OCI-LY1 (cell line): ENCODE measurements around the gene PSMC4.

ENCODE experiments used
- H2AFZ ChIP-seq: fragments of 200-600 bp; sonication (generic), shearing (Covaris generic); 2 replicates; pipeline ENCODE4 v1.6.0; 2014; ENCODE audit warnings: antibody characterized with exemption, mild to moderate bottlenecking, low read length
- H3F3A ChIP-seq: fragments of 200-600 bp; sonication (generic), shearing (Covaris generic); 2 replicates; pipeline ENCODE4 v1.6.0; 2014; ENCODE audit warnings: mild to moderate bottlenecking, antibody characterized with exemption, low read length, moderate library complexity; ENCODE audit not compliant: insufficient read depth
- H3K27ac ChIP-seq: fragments of 200-600 bp; sonication (generic); 2 replicates; pipeline ENCODE4 v1.5.1; 2014; ENCODE audit warnings: low read length, mixed run types, mild to moderate bottlenecking, low read depth; ENCODE audit not compliant: poor library complexity, severe bottlenecking
- H3K27me3 ChIP-seq: fragments of 200-600 bp; sonication (generic); 2 replicates; pipeline ENCODE4 v1.6.0; 2014; ENCODE audit warnings: antibody characterized with exemption, mild to moderate bottlenecking, low read length, moderate library complexity; ENCODE audit not compliant: insufficient read depth
- H3K36me3 ChIP-seq: fragments of 200-600 bp; sonication (generic); 2 replicates; pipeline ENCODE4 v1.6.1; 2014; ENCODE audit warnings: mild to moderate bottlenecking, antibody characterized with exemption, low read length, moderate library complexity, mixed read lengths; ENCODE audit not compliant: insufficient read depth
- H3K4me1 ChIP-seq: fragments of 200-600 bp; sonication (generic); 2 replicates; pipeline ENCODE4 v1.5.1; 2014; ENCODE audit warnings: mild to moderate bottlenecking, low read length, moderate library complexity; ENCODE audit not compliant: insufficient read depth, severe bottlenecking
- H3K4me2 ChIP-seq: fragments of 200-600 bp; sonication (generic), shearing (Covaris generic); 2 replicates; pipeline ENCODE4 v1.6.1; 2014; ENCODE audit warnings: low read length
- H3K4me3 ChIP-seq: fragments of 200-600 bp; sonication (generic); 2 replicates; pipeline ENCODE4 v1.5.1; 2014; ENCODE audit warnings: low read length, low read depth, mild to moderate bottlenecking, mixed read lengths; ENCODE audit not compliant: poor library complexity, severe bottlenecking
- H3K79me2 ChIP-seq: fragments of 200-600 bp; shearing (Covaris generic); 2 replicates; pipeline ENCODE4 v1.6.1; 2016; ENCODE audit warnings: mixed run types, low read length, mixed read lengths; ENCODE audit not compliant: insufficient read depth
- H3K9ac ChIP-seq: fragments of 200-600 bp; sonication (generic), shearing (Covaris generic); 2 replicates; pipeline ENCODE4 v1.6.1; 2014; ENCODE audit warnings: mild to moderate bottlenecking, low read length, mixed read lengths
- H3K9me2 ChIP-seq: fragments of 200-600 bp; sonication (generic), shearing (Covaris generic); 2 replicates; pipeline ENCODE4 v1.6.1; 2014; ENCODE audit warnings: low read depth, mild to moderate bottlenecking, low read length, mixed read lengths
- H3K9me3 ChIP-seq: fragments of 200-600 bp; shearing (Covaris generic); 2 replicates; pipeline ENCODE4 v1.6.1; 2014; ENCODE audit warnings: low read length, mixed read lengths
- H4K20me1 ChIP-seq: fragments of 200-600 bp; sonication (generic), shearing (Covaris generic); 2 replicates; pipeline ENCODE4 v1.6.0; 2016; ENCODE audit warnings: mild to moderate bottlenecking, low read length; ENCODE audit not compliant: insufficient read depth
- EZH2 ChIP-seq: fragments of 200-600 bp; sonication (generic), shearing (Covaris generic); IDR thresholded peaks from 2 replicates; pipeline ENCODE4 v1.8.0; 2017; ENCODE audit warnings: borderline replicate concordance, mixed run types, mild to moderate bottlenecking, antibody characterized with exemption, low read length, moderate library complexity, mixed read lengths
- TF ChIP-seq, protein P1 (sequence below): fragments of 200-600 bp; sonication (generic), shearing (Covaris generic); IDR thresholded peaks from 2 replicates; pipeline ENCODE4 v1.5.1; 2017; ENCODE audit warnings: mild to moderate bottlenecking, antibody characterized with exemption, low read length, moderate library complexity, mixed read lengths

PSMC4 gene

DNA sequence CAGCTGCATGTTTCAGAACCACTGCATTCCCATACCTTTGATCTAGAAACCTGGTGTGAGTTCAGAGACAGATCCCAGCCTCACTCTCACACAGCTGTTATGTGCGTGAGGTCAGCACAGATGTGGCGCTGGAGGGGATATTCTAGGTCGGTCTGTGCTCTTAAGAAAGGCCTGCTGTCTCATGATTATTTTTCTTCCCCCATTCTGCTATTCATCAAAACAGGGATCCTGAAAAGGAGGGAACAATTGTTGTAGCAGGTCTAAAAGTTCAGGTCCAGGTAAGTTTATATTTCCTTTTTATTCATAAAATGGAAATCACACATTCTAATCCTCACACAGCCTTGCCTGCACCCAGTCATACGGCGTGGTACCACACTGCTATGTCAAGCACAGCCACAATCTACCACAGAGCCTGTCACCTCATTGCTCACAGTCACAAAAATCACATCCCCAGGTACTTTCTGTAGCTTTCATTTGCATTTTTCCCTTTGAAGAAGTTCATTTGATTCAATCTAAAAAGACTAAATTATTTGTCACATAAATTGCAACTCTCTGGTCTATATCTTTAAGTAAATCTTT lies 26.8 kb downstream of the PSMC4 start:
- Histone ChIP-seq H3K9me2 (no peaks in the 10 kb centered on the region), H4K20me1 (no peaks in the 10 kb centered on the region), H3K4me3 (peak overlapping the region; percentile 71), H3K4me1 (peaks cover 19% of the 10 kb centered on the region), H3K9me3 (peaks cover 16% of the 10 kb centered on the region), H3K36me3 (peaks cover 21% of the 10 kb centered on the region), H3K27ac (peak overlapping the region; percentile 75), H3K4me2 (peak overlapping the region; percentile 93), H3K27me3 (no peaks in the 10 kb centered on the region), H3K9ac (peak overlapping the region; percentile 74), H3K79me2 (peaks cover 8% of the 10 kb centered on the region), H3F3A (no peaks in the 10 kb centered on the region), H2AFZ (0 out of 2 replicates have a peak overlapping the region, but pooled peaks have one; percentile 37)
- no peak for TF ChIP-seq EZH2
- TF ChIP-seq, protein P1, sequence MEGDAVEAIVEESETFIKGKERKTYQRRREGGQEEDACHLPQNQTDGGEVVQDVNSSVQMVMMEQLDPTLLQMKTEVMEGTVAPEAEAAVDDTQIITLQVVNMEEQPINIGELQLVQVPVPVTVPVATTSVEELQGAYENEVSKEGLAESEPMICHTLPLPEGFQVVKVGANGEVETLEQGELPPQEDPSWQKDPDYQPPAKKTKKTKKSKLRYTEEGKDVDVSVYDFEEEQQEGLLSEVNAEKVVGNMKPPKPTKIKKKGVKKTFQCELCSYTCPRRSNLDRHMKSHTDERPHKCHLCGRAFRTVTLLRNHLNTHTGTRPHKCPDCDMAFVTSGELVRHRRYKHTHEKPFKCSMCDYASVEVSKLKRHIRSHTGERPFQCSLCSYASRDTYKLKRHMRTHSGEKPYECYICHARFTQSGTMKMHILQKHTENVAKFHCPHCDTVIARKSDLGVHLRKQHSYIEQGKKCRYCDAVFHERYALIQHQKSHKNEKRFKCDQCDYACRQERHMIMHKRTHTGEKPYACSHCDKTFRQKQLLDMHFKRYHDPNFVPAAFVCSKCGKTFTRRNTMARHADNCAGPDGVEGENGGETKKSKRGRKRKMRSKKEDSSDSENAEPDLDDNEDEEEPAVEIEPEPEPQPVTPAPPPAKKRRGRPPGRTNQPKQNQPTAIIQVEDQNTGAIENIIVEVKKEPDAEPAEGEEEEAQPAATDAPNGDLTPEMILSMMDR, result no peak

DNA sequence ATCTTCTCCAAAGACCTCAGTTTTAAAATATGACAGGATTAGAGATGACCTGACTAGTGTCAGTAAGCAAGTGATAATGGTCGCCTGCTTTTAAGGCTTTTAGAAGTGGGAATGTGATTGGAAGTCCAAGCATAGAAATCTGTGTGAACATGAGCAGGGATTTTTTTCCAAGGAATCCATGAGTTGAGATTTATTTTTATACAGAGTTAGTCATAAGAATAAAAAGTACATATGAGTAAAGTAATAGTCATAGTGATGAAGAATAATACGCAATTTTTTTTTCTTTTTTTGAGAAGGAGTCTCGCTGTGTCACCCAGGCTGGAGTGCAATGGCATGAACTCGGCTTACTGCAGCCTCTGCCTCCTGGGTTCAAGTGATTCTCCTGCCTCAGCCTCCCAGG lies 27.5 kb downstream of the PSMC4 start:
- no peak overlapping the region for H3K4me2 ChIP-seq
- peaks cover 8% of the 10 kb centered on the region for H3K79me2 ChIP-seq
- H3K27me3 ChIP-seq, result no peaks in the 10 kb centered on the region
- TF ChIP-seq, protein P1, result no peak
- TF ChIP-seq EZH2, result no peak
- H3K27ac ChIP-seq, result no peak overlapping the region
- no peak overlapping the region for H3K9ac ChIP-seq
- H2AFZ ChIP-seq, result no peak overlapping the region
- H3K9me2 ChIP-seq, result no peaks in the 10 kb centered on the region
- peaks cover 19% of the 10 kb centered on the region for H3K4me1 ChIP-seq
- peaks cover 16% of the 10 kb centered on the region for H3K36me3 ChIP-seq
- H3K4me3 ChIP-seq, result no peak overlapping the region
- H3K9me3 ChIP-seq, result peaks cover 8% of the 10 kb centered on the region
- no peaks in the 10 kb centered on the region for H3F3A ChIP-seq
- H4K20me1 ChIP-seq, result no peaks in the 10 kb centered on the region

DNA sequence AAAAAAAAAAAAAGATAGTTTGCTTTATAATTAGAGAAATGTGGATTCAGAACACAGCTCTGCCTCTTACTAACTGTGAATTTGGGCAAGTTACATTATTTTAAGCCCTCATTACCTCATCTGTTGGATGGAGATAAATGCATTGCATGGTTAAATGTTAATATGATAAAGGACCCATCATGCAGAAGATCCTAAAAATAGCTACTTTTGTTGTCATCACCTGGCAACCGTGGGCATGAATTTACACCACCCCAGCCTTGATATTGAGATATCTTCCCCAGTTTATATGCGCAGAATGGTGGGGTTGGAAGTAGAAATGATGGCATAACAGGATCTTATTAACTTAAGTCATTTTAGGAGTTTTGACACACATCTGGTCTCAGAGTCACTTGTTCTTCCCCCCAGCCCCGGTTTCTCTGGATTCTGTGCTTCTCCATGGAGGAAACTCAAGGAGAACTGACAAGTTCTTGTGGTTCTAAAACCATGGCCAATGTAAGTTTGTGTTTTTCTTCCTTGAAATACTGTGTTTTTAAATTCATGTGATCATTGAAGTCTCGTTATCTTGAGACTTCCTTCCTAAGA lies 34.8 kb downstream of the PSMC4 start:
- H3K4me2 ChIP-seq, result no peak overlapping the region
- H3K9me3 ChIP-seq, result peaks cover 7% of the 10 kb centered on the region; the same call in 1 of the 2 replicates

More for the DNA sequence above, 34.8 kb downstream of the PSMC4 start:
- H3K9ac ChIP-seq, result no peak overlapping the region
- H3K79me2 ChIP-seq, result no peaks in the 10 kb centered on the region
- no peaks in the 10 kb centered on the region for H3K27me3 ChIP-seq
- H3K36me3 ChIP-seq, result peaks cover 52% of the 10 kb centered on the region
- no peaks in the 10 kb centered on the region for H3K4me1 ChIP-seq
- TF ChIP-seq, protein P1, result no peak
- no peak for TF ChIP-seq EZH2
- no peak overlapping the region for H2AFZ ChIP-seq
- no peaks in the 10 kb centered on the region for H4K20me1 ChIP-seq
- H3F3A ChIP-seq, result no peaks in the 10 kb centered on the region
- no peak overlapping the region for H3K27ac ChIP-seq
- no peak overlapping the region for H3K4me3 ChIP-seq
- no peaks in the 10 kb centered on the region for H3K9me2 ChIP-seq
